Natural killer cell treated with Interleukin-12 subunit alpha and Interleukin-12 subunit beta and Interleukin-15 and Interleukin-18, amount 100 ng/mL, for 72 hours (primary cell): ENCODE results near the gene PLB1. TPM values are rescaled to one million over a fixed set of nuclear protein-coding genes. Genes with fewer than 3 reads are reported as not detected.

Experiments
- ATAC-seq, 2 donors: fragments of 150-1000 bp; cut with Tn5 transposase in 1 of 2; sonication (Bioruptor Pico), chemical (Tn5 transposase) in 1 of 2; 2 replicates each; pipeline ENCODE4 v1.10.0; 2021
- DNase-seq: peaks from one replicate; pipeline ENCODE4 v3.0.0; 2022; ENCODE audit warnings: low spot score
- H3K27ac Mint-ChIP-seq, 2 donors: 1 replicate in 1 of 2; 2 replicates in 1 of 2; pipeline ENCODE4 v1.8.0; 2022; ENCODE audit warnings: mixed read lengths in 2 of 2, mild to moderate bottlenecking in 1 of 2, moderate library complexity in 1 of 2
- H3K27me3 Mint-ChIP-seq, 2 donors: 1 replicate in 1 of 2; 2 replicates in 1 of 2; pipeline ENCODE4 v1.8.0; 2022; ENCODE audit warnings: mixed read lengths in 2 of 2
- H3K36me3 Mint-ChIP-seq: one replicate; pipeline ENCODE4 v1.8.0; 2022; ENCODE audit warnings: mixed read lengths
- H3K4me1 Mint-ChIP-seq, 2 donors: 1 replicate in 1 of 2; 2 replicates in 1 of 2; pipeline ENCODE4 v1.8.0; 2022; ENCODE audit warnings: low read depth in 2 of 2, mixed read lengths in 2 of 2, mild to moderate bottlenecking in 1 of 2
- H3K4me3 Mint-ChIP-seq: one replicate; pipeline ENCODE4 v1.8.0; 2022; ENCODE audit warnings: mixed read lengths
- H3K9me3 Mint-ChIP-seq: 2 replicates; pipeline ENCODE4 v1.8.0; 2022; ENCODE audit warnings: mixed read lengths
- total RNA-seq, 2 donors: library from RNA; stranded (reverse); gene quantifications; one replicate each; pipeline ENCODE4 v1.2.3, GENCODE V29; 2022

Gene PLB1
- total RNA-seq, 2 donors from 2014 or later, result 0.88 to 0.98 TPM

DNA sequence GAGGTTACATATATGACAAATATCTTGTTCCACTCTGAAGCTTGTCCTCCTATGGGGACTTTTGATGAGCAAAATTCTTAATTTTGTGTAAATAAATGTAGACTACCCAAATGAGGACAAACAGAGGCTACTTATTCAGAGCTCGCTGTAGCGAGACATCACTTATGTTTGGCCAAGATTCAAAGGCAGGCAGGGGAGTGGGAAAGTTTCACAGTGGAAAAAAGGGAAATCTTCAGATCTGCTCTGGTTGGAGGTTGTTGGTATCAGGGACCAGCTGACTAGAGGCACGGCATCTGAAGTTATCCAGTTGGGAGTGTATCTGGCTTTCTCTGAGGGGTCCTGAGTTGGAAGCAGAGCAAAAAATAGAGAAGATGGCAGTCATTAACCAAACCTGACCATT is 1.3 kb downstream of the PLB1 start:
- no peak overlapping the region for H3K27ac Mint-ChIP-seq

DNA sequence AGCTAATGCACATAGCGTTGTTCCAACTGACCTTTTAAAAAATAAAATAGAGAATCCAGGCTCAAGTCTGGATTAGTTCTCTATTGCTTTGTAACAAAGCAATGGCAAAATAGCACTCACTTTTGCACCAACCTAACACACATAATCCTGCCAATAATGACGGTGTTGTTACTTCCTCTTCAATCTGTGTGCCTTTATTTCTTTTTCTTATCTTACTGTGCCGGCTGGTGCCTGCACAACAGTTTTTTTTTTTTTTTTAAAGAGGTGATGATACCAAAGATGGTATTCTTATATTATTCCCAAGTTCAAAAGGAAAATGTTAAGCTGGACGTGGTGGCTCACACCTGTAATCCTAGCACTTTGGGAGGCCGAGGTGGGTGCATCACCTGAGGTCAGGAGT is 3.4 kb downstream of the PLB1 start:
- H3K4me1 Mint-ChIP-seq, result no peaks in the 10 kb centered on the region
- peaks cover 0 to 2% of the 10 kb centered on the region in 2 donors for H3K27me3 Mint-ChIP-seq
- no peaks in the 10 kb centered on the region for H3K9me3 Mint-ChIP-seq
- no peak for DNase-seq
- ATAC-seq, result no peak
- no peak overlapping the region for H3K27ac Mint-ChIP-seq
- no peaks in the 10 kb centered on the region for H3K36me3 Mint-ChIP-seq
- H3K4me3 Mint-ChIP-seq, result no peak overlapping the region

More for the DNA sequence above, 1.3 kb downstream of the PLB1 start:
- Mint-ChIP-seq H3K36me3 (no peaks in the 10 kb centered on the region), H3K9me3 (no peaks in the 10 kb centered on the region), H3K4me3 (no peak overlapping the region), H3K4me1 (no peaks in the 10 kb centered on the region), H3K27me3 (peaks cover 0 to 2% of the 10 kb centered on the region in 2 donors)
- DNase-seq (no peak), ATAC-seq (no peak)

- DNase-seq (no peak), ATAC-seq (no peak)
- peaks cover 0 to 7% of the 10 kb centered on the region in 2 donors for H3K27me3 Mint-ChIP-seq
- H3K4me3 Mint-ChIP-seq, result no peak overlapping the region
- no peaks in the 10 kb centered on the region for H3K36me3 Mint-ChIP-seq
- H3K4me1 Mint-ChIP-seq, result peaks cover 11 to 16% of the 10 kb centered on the region in 2 donors
- H3K27ac Mint-ChIP-seq, result no peak overlapping the region
- no peaks in the 10 kb centered on the region for H3K9me3 Mint-ChIP-seq
Observed at GRCh38 chr2:28505361-28505760, 9.5 kb downstream of the PLB1 start.

DNA sequence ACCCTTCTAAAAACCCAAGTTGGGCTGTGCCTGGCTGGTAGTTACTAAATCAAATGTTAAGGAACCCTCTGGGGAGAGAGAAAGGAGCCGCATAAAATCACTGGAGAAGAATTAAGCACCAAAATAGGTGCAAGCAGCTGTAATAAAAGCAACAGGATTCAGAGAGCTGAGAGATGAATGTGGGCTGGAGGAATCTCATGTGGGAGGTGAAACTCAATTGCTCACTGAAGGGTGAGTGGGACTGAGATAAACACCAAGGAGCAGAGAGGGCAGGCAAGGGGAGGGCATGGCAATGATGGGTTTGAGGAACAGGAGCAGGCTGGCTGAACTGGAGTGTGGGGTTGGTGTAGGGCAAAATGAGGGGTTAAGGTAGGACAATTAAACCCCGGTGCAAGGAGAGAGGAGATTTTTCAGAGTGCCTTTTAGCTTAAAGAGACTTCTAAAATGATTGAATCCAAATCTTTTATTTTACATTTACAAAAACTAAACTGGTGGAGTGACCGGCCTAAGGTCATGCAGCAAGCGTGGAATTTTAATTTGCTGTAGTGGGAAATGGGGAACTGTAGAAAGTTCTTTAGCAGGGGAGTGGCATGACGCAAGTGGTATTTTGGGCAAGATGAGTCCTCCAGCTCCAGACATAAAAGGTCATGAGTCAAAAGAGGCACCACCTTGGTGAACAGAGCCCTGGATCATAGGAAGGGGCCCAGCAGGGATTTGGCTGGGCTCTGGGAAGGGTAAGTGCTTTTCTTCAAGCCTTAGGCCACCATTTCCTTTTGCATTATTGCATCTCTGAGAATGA is 10.5 kb downstream of the PLB1 start:
- DNase-seq (no peak), ATAC-seq (no peak)
- no peaks in the 10 kb centered on the region for H3K36me3 Mint-ChIP-seq
- H3K9me3 Mint-ChIP-seq, result no peaks in the 10 kb centered on the region
- peaks cover 0 to 6% of the 10 kb centered on the region in 2 donors for H3K27me3 Mint-ChIP-seq
- H3K4me1 Mint-ChIP-seq, result peaks cover 11 to 16% of the 10 kb centered on the region in 2 donors
- H3K4me3 Mint-ChIP-seq, result no peak overlapping the region
- H3K27ac Mint-ChIP-seq, result peak overlapping the region in 1 of 2 donors; percentile 33

- H3K4me3 Mint-ChIP-seq, result no peak overlapping the region
Observed at GRCh38 chr2:28507796-28508764, 12.2 kb downstream of the PLB1 start.

DNA sequence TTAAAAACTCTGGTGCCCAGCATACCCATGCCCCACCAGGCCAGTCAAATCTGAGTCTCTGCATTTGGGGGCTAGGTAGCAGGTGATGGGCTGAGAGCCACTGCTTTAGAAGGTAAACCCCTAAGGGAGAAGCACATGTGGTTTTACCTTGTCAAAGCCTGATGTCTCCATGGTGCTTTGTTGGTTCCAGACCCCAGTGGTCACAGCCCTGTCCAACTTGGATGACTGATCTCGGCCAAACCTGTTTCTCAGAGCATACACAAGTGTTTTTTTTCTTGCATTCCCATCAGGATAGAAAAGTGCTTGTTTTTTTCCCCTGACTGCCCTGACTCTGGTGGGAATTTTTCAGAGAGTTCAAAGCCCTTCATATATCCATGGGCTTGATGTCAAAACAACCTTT is 13.5 kb downstream of the PLB1 start:
- DNase-seq (no peak), ATAC-seq (no peak)
- H3K36me3 Mint-ChIP-seq, result peaks cover 17% of the 10 kb centered on the region
- H3K9me3 Mint-ChIP-seq, result peaks cover 4% of the 10 kb centered on the region
- H3K27ac Mint-ChIP-seq, result no peak overlapping the region
- H3K4me1 Mint-ChIP-seq, result peaks cover 11 to 16% of the 10 kb centered on the region in 2 donors
- no peak overlapping the region for H3K4me3 Mint-ChIP-seq
- H3K27me3 Mint-ChIP-seq, result peaks cover 11 to 17% of the 10 kb centered on the region in 2 donors

More at GRCh38 chr2:28507796-28508764, 12.2 kb downstream of the PLB1 start:
- Mint-ChIP-seq H3K36me3 (peaks cover 11% of the 10 kb centered on the region), H3K27me3 (peaks cover 6% of the 10 kb centered on the region in 2 donors), H3K4me1 (peaks cover 11 to 16% of the 10 kb centered on the region in 2 donors), H3K27ac (no peak overlapping the region), H3K9me3 (peaks cover 4% of the 10 kb centered on the region)
- peak; percentile 89 to 95 for ATAC-seq
- no peak for DNase-seq

GRCh38 chr2:28510184-28510583 is 14.3 kb downstream of the PLB1 start:
- no peak for ATAC-seq
- Mint-ChIP-seq H3K9me3 (peaks cover 4% of the 10 kb centered on the region), H3K4me1 (peaks cover 11 to 16% of the 10 kb centered on the region in 2 donors), H3K27ac (no peak overlapping the region), H3K36me3 (peaks cover 17% of the 10 kb centered on the region), H3K4me3 (no peak overlapping the region), H3K27me3 (peaks cover 11 to 17% of the 10 kb centered on the region in 2 donors)
- no peak for DNase-seq

DNA sequence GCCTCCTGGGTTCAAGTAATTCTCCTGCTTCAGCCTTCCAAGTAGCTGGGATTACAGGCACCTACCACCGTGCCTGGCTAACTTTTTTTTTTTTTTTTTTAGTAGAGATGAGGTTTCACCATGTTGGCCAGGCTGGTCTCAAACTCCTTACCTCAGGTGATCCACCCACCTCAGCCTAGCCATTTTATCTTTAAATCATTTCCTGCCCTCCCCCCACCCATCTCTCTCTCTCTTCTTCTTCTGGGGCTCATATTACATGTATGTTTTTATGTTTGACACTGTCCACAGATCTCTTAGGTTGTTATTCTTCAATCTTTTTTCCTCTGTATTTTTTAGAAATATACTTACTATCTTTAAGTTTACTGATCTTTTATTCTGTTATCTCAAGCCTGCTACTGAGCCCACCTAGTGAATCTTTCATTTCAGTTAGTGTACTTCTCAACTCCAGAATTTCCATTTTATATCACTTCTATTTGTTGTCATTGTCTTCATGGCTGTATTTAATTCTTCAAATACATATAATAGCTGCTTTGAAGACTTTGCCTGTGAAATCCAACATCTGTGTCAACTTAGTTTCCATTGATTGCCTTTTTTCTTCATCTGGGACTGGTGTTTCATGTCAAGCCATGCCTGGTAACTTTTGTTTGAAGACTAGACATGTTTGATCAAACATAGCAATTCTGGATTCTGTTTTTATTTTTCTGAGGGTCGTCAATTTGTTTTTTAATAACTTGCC is 16.2 kb downstream of the PLB1 start:
- no peak overlapping the region for H3K27ac Mint-ChIP-seq
- DNase-seq, result no peak
- H3K36me3 Mint-ChIP-seq, result peaks cover 17% of the 10 kb centered on the region
- H3K4me3 Mint-ChIP-seq, result no peak overlapping the region
- ATAC-seq, result no peak
- peaks cover 4% of the 10 kb centered on the region for H3K9me3 Mint-ChIP-seq
- H3K4me1 Mint-ChIP-seq, result peaks cover 11 to 12% of the 10 kb centered on the region in 2 donors
- H3K27me3 Mint-ChIP-seq, result peaks cover 17 to 24% of the 10 kb centered on the region in 2 donors

DNA sequence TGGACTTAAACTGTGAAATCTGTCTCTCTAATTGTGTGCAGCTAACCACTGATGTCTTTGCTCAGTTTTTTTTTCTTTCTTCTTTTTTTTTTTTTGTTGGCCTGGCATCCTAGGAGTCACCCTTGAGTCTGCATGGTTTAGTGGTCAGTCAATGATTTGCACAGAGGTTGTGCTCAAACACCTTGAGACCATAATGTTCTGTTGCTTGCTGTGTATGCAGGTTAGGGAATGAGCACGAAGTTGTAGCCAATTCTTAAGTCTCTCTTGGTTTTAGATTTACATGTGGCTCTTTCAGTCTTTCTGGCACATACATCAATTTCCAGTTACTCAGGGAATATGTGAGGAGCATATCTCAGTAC is 16.7 kb downstream of the PLB1 start:
- Mint-ChIP-seq H3K4me3 (no peak overlapping the region), H3K27me3 (peaks cover 17 to 24% of the 10 kb centered on the region in 2 donors), H3K9me3 (peaks cover 4% of the 10 kb centered on the region), H3K36me3 (peaks cover 17% of the 10 kb centered on the region), H3K4me1 (peaks cover 11 to 12% of the 10 kb centered on the region in 2 donors), H3K27ac (no peak overlapping the region)
- no peak for ATAC-seq
- no peak for DNase-seq

- Mint-ChIP-seq H3K4me3 (no peak overlapping the region), H3K4me1 (peaks cover 11% of the 10 kb centered on the region in 2 donors), H3K9me3 (peaks cover 4% of the 10 kb centered on the region), H3K27me3 (peaks cover 20 to 24% of the 10 kb centered on the region in 2 donors), H3K36me3 (peaks cover 17% of the 10 kb centered on the region), H3K27ac (no peak overlapping the region)
- ATAC-seq, result no peak
- DNase-seq, result no peak
Observed at GRCh38 chr2:28513097-28513496, 17.2 kb downstream of the PLB1 start.

DNA sequence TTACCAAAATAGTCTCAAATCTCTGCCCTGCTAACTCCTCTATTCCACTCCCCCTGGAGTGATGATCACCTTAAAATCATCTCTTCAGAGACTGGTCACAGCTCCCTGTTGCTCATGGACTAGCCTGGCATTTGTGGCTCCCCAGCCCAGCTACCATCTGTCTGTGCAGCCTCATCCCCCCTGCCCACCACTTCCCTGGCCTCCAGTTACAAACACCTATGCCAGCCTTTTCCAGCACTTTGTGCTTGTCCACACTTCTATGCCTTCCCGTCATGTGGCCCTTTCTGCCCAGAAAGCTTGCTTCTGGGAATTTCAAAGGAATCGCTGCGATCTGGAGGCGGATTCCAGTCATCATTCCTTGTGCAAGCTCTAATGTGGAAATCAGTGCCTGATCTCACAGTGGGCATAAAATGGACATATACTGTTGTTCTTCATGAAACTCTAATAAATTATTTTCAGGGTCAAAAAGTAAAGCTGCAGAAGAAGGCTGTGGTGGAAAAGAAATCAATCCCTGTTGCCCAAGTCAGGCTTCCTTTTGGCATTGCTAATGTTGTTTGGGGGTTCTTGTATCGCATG is 19.4 kb downstream of the PLB1 start:
- Mint-ChIP-seq H3K27me3 (peaks cover 26 to 34% of the 10 kb centered on the region in 2 donors), H3K36me3 (peaks cover 17% of the 10 kb centered on the region), H3K9me3 (peaks cover 4% of the 10 kb centered on the region), H3K27ac (no peak overlapping the region), H3K4me1 (no peaks in the 10 kb centered on the region), H3K4me3 (no peak overlapping the region)
- ATAC-seq (no peak), DNase-seq (no peak)

GRCh38 chr2:28516430-28516829 is 20.6 kb downstream of the PLB1 start:
- H3K27ac Mint-ChIP-seq, result no peak overlapping the region
- no peak overlapping the region for H3K4me3 Mint-ChIP-seq
- peaks cover 17% of the 10 kb centered on the region for H3K36me3 Mint-ChIP-seq
- no peaks in the 10 kb centered on the region for H3K4me1 Mint-ChIP-seq
- DNase-seq, result no peak
- ATAC-seq, result no peak
- H3K27me3 Mint-ChIP-seq, result peaks cover 30 to 34% of the 10 kb centered on the region in 2 donors
- peaks cover 4% of the 10 kb centered on the region for H3K9me3 Mint-ChIP-seq

GRCh38 chr2:28516950-28517349 is 21.1 kb downstream of the PLB1 start:
- H3K9me3 Mint-ChIP-seq, result peaks cover 4% of the 10 kb centered on the region
- H3K36me3 Mint-ChIP-seq, result peaks cover 17% of the 10 kb centered on the region
- ATAC-seq, result no peak
- no peaks in the 10 kb centered on the region for H3K4me1 Mint-ChIP-seq
- no peak overlapping the region for H3K27ac Mint-ChIP-seq
- H3K27me3 Mint-ChIP-seq, result peaks cover 34 to 37% of the 10 kb centered on the region in 2 donors
- no peak overlapping the region for H3K4me3 Mint-ChIP-seq
- no peak for DNase-seq
